ENCODE results near the gene PSMA6. TPM values are rescaled to one million over a fixed set of nuclear protein-coding genes. Genes with fewer than 3 reads are reported as not detected.

PSMA6 gene
- total and polyA plus RNA-seq, 4 donors = 155 to 171 (median 166) TPM

- Histone ChIP-seq H3K27me3 (ENCODE audit: control insufficient read depth, insufficient read depth, low read length) (no peaks in the 10 kb centered on the region), H3K4me3 (ENCODE audit: low read depth, low read length) (no peak overlapping the region), H3K9me3 (ENCODE audit: control insufficient read depth, insufficient read depth, low read length) (no peaks in the 10 kb centered on the region), H3K4me1 (ENCODE audit: control insufficient read depth, insufficient read depth, low read length) (no peaks in the 10 kb centered on the region), H3K36me3 (ENCODE audit: control insufficient read depth, insufficient read depth, low read length) (no peaks in the 10 kb centered on the region), H3K27ac (ENCODE audit: low read depth, low read length) (no peak overlapping the region)
- WGBS (ENCODE audit: insufficient coverage) = 100% methylated on average over 3 of the region's 4 CpGs
- DNase-seq (ENCODE audit: low read depth in 4 of 6, low spot score in 6 of 6) = no peak
Observed at GRCh38 chr14:35277179-35277578, 15.0 kb upstream of the PSMA6 start.

DNA sequence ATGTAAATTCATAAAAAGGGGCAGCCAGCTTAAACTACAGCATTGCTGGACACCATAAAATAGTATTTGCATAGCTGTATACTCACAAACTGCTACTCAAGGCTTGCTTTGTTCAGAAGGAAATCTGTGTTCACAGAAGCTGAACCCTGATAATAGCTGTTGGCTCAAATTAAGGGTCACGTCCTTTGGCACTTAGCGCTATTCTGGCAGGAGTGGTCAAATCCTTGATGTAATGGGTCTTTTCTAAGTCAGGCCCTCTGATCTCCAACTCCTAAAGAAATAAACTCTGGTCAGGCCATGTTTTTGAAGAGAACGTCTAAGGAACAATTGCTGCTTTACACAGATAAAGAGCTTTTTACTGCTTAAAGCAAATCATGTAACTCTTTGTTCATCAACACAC is 12.8 kb upstream of the PSMA6 start:
- WGBS (ENCODE audit: insufficient coverage) = no CpG with 5 or more reads among the region's 3 CpGs
- no peak overlapping the region for H3K27ac ChIP-seq (ENCODE audit: low read depth, low read length)
- no peaks in the 10 kb centered on the region for H3K36me3 ChIP-seq (ENCODE audit: control insufficient read depth, insufficient read depth, low read length)
- no peaks in the 10 kb centered on the region for H3K27me3 ChIP-seq (ENCODE audit: control insufficient read depth, insufficient read depth, low read length)
- no peaks in the 10 kb centered on the region for H3K9me3 ChIP-seq (ENCODE audit: control insufficient read depth, insufficient read depth, low read length)
- H3K4me3 ChIP-seq (ENCODE audit: low read depth, low read length) = no peak overlapping the region
- no peaks in the 10 kb centered on the region for H3K4me1 ChIP-seq (ENCODE audit: control insufficient read depth, insufficient read depth, low read length)
- DNase-seq (ENCODE audit: low read depth in 4 of 6, low spot score in 6 of 6) = peak in 1 of 6 donors; percentile 10

DNA sequence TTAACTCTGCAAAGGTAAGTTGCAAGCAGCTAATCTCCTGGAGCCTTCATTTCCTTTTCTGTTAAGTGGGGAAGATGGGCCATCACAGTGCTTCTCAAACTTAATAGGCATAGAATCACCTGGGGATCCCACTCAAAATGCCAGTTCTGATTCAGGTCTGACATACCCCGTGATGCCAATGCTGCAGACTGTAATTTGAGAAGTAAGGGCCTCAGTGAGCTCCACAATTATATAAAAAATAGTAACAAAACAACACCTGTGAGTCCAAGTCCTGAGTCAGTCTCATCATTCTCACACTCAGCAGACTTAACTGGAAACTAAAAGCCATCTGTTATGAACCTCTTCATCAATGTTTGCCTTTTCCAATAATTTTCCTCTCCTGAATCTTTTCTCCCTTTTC is 10.8 kb upstream of the PSMA6 start:
- Histone ChIP-seq H3K9me3 (ENCODE audit: control insufficient read depth, insufficient read depth, low read length) (no peaks in the 10 kb centered on the region), H3K4me1 (ENCODE audit: control insufficient read depth, insufficient read depth, low read length) (no peaks in the 10 kb centered on the region)
- 86% methylated on average over 1 of the region's 1 CpG for WGBS (ENCODE audit: insufficient coverage)

DNA sequence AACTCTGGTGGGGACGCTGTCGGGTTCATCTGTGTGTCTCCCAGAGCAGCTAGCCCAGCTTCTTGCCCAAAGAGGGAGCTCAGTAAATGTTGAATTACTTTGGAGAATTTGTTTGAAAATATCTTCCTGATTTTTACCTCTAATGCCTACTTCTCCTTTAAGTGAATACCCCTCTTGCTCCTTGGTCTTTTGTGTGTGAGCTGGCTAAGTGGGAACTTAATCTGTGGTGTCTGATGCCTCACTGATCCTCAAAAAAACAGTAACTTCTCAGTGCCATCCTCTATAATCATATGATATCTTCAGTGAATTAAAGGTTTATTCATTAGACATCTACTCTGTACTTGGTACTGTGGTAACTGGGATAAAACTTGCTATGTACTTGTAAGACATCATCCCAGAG is 7.7 kb upstream of the PSMA6 start:
- no peaks in the 10 kb centered on the region for H3K36me3 ChIP-seq (ENCODE audit: control insufficient read depth, insufficient read depth, low read length)
- no peaks in the 10 kb centered on the region for H3K9me3 ChIP-seq (ENCODE audit: control insufficient read depth, insufficient read depth, low read length)
- no peak overlapping the region for H3K27ac ChIP-seq (ENCODE audit: low read depth, low read length)
- WGBS (ENCODE audit: insufficient coverage) = 75% methylated on average over 2 of the region's 2 CpGs
- no peak overlapping the region for H3K4me3 ChIP-seq (ENCODE audit: low read depth, low read length)
- no peak for DNase-seq (ENCODE audit: low read depth in 4 of 6, low spot score in 6 of 6)
- no peaks in the 10 kb centered on the region for H3K4me1 ChIP-seq (ENCODE audit: control insufficient read depth, insufficient read depth, low read length)
- no peaks in the 10 kb centered on the region for H3K27me3 ChIP-seq (ENCODE audit: control insufficient read depth, insufficient read depth, low read length)

More for the DNA sequence above, 10.8 kb upstream of the PSMA6 start:
- Histone ChIP-seq H3K27me3 (ENCODE audit: control insufficient read depth, insufficient read depth, low read length) (no peaks in the 10 kb centered on the region), H3K4me3 (ENCODE audit: low read depth, low read length) (no peak overlapping the region), H3K27ac (ENCODE audit: low read depth, low read length) (no peak overlapping the region), H3K36me3 (ENCODE audit: control insufficient read depth, insufficient read depth, low read length) (no peaks in the 10 kb centered on the region)
- no peak for DNase-seq (ENCODE audit: low read depth in 4 of 6, low spot score in 6 of 6)

- Histone ChIP-seq H3K4me1 (ENCODE audit: control insufficient read depth, insufficient read depth, low read length) (no peaks in the 10 kb centered on the region), H3K27me3 (ENCODE audit: control insufficient read depth, insufficient read depth, low read length) (no peaks in the 10 kb centered on the region), H3K9me3 (ENCODE audit: control insufficient read depth, insufficient read depth, low read length) (no peaks in the 10 kb centered on the region), H3K36me3 (ENCODE audit: control insufficient read depth, insufficient read depth, low read length) (no peaks in the 10 kb centered on the region), H3K27ac (ENCODE audit: low read depth, low read length) (no peak overlapping the region), H3K4me3 (ENCODE audit: low read depth, low read length) (no peak overlapping the region)
- 75% methylated on average over 1 of the region's 5 CpGs for WGBS (ENCODE audit: insufficient coverage)
- DNase-seq (ENCODE audit: low read depth in 4 of 6, low spot score in 6 of 6) = no peak
Observed at GRCh38 chr14:35285168-35286002, 6.8 kb upstream of the PSMA6 start.

- WGBS (ENCODE audit: insufficient coverage) = 85% methylated on average over 4 of the region's 8 CpGs
- H3K9me3 ChIP-seq (ENCODE audit: control insufficient read depth, insufficient read depth, low read length) = no peaks in the 10 kb centered on the region
- no peak for DNase-seq (ENCODE audit: low read depth in 4 of 6, low spot score in 6 of 6)
- no peaks in the 10 kb centered on the region for H3K4me1 ChIP-seq (ENCODE audit: control insufficient read depth, insufficient read depth, low read length)
- no peaks in the 10 kb centered on the region for H3K27me3 ChIP-seq (ENCODE audit: control insufficient read depth, insufficient read depth, low read length)
- H3K27ac ChIP-seq (ENCODE audit: low read depth, low read length) = no peak overlapping the region
- H3K36me3 ChIP-seq (ENCODE audit: control insufficient read depth, insufficient read depth, low read length) = no peaks in the 10 kb centered on the region
- H3K4me3 ChIP-seq (ENCODE audit: low read depth, low read length) = no peak overlapping the region
Observed at GRCh38 chr14:35286003-35286600, 6.1 kb upstream of the PSMA6 start.

- Histone ChIP-seq H3K27me3 (ENCODE audit: control insufficient read depth, insufficient read depth, low read length) (no peaks in the 10 kb centered on the region), H3K9me3 (ENCODE audit: control insufficient read depth, insufficient read depth, low read length) (no peaks in the 10 kb centered on the region), H3K36me3 (ENCODE audit: control insufficient read depth, insufficient read depth, low read length) (no peaks in the 10 kb centered on the region), H3K4me1 (ENCODE audit: control insufficient read depth, insufficient read depth, low read length) (peaks cover 5% of the 10 kb centered on the region), H3K4me3 (ENCODE audit: low read depth, low read length) (no peak overlapping the region), H3K27ac (ENCODE audit: low read depth, low read length) (no peak overlapping the region)
- no CpG with 5 or more reads among the region's 1 CpG for WGBS (ENCODE audit: insufficient coverage)
- no peak for DNase-seq (ENCODE audit: low read depth in 4 of 6, low spot score in 6 of 6)
Observed at GRCh38 chr14:35286707-35287106, 5.5 kb upstream of the PSMA6 start.

GRCh38 chr14:35287431-35288013 is 4.7 kb upstream of the PSMA6 start:
- Histone ChIP-seq H3K4me3 (ENCODE audit: low read depth, low read length) (no peak overlapping the region), H3K4me1 (ENCODE audit: control insufficient read depth, insufficient read depth, low read length) (peaks cover 9% of the 10 kb centered on the region), H3K27ac (ENCODE audit: low read depth, low read length) (no peak overlapping the region), H3K27me3 (ENCODE audit: control insufficient read depth, insufficient read depth, low read length) (no peaks in the 10 kb centered on the region), H3K9me3 (ENCODE audit: control insufficient read depth, insufficient read depth, low read length) (no peaks in the 10 kb centered on the region), H3K36me3 (ENCODE audit: control insufficient read depth, insufficient read depth, low read length) (no peaks in the 10 kb centered on the region)
- DNase-seq (ENCODE audit: low read depth in 4 of 6, low spot score in 6 of 6) = no peak
- WGBS (ENCODE audit: insufficient coverage) = 89% methylated on average over 3 of the region's 8 CpGs

DNA sequence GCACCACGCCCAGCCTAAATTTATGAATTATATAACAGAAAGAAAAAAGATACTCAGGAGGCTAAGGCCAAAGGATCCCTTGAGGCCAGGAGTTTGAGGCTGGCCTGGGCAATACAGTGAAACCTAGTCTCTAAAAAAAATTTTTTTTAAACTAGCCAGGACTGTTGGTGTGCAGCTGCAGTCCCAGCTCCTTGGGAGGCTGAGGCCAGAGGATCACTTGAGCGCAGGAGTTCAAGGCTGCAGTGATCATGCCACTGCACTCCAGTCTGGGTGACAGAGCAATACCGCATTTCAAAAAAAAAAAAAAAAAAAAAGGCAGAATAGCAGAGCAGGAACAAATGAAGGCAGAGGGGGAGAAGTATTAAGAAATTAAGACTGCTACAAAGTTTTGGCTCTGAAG is 2.6 kb upstream of the PSMA6 start:
- no peak overlapping the region for H3K27ac ChIP-seq (ENCODE audit: low read depth, low read length)
- H3K4me3 ChIP-seq (ENCODE audit: low read depth, low read length) = no peak overlapping the region
- no peaks in the 10 kb centered on the region for H3K27me3 ChIP-seq (ENCODE audit: control insufficient read depth, insufficient read depth, low read length)
- H3K36me3 ChIP-seq (ENCODE audit: control insufficient read depth, insufficient read depth, low read length) = peaks cover 4% of the 10 kb centered on the region
- H3K4me1 ChIP-seq (ENCODE audit: control insufficient read depth, insufficient read depth, low read length) = peaks cover 16% of the 10 kb centered on the region
- H3K9me3 ChIP-seq (ENCODE audit: control insufficient read depth, insufficient read depth, low read length) = no peaks in the 10 kb centered on the region
- WGBS (ENCODE audit: insufficient coverage) = 94% methylated on average over 2 of the region's 3 CpGs
- DNase-seq (ENCODE audit: low read depth in 4 of 6, low spot score in 6 of 6) = no peak

Measured in spinal cord (tissue), 10 donors.